Activated T-cell treated with anti-CD3 and anti-CD28 coated beads for 1 hour (primary cell): ENCODE measurements around the gene ERVFRD-1.

Source experiments
- DNase-seq: peaks from one replicate; pipeline ENCODE4 v3.0.0-alpha.2; 2020; ENCODE audit warnings: low read depth

The ERVFRD-1 gene, protein sequence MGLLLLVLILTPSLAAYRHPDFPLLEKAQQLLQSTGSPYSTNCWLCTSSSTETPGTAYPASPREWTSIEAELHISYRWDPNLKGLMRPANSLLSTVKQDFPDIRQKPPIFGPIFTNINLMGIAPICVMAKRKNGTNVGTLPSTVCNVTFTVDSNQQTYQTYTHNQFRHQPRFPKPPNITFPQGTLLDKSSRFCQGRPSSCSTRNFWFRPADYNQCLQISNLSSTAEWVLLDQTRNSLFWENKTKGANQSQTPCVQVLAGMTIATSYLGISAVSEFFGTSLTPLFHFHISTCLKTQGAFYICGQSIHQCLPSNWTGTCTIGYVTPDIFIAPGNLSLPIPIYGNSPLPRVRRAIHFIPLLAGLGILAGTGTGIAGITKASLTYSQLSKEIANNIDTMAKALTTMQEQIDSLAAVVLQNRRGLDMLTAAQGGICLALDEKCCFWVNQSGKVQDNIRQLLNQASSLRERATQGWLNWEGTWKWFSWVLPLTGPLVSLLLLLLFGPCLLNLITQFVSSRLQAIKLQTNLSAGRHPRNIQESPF

DNA sequence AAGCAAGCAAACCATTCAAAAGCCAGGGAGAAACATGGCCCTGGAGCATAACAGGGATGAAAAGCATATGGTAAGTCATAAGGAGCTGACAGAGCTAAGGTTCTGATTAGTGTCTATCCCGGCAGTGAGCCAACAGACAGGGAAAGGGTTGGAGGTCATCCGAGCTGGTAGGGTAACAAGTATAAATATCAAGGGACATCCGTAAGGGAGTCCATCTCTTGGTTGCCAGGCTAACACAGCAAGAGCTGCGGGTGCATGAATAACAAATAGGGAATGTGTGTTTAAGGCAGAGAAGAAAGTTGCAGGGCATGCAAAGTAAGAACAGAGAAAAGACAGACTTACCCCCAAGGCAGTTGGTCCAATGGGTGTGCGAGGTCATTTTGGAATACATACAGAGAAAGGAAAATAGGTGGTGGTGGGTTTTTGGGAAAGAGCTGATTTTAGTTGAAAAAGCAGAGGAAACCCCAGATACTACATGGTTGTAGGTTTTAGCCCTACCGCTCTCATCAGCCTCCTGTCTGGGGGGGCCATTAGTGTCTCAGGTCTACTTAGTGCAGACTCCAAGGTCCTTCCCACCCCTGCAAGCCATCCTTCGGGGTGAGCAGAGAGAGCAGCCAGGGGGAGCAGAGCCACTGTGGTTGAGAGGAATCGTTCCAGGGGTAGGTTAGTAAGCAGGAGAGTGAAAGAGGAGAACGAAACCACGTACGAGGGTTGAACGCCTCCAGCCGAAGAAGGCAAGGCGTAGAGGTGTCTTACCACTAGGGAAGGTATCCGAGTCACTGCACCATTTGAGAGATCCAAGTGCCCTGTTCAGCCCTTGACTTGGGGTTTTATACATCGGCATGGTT is at the start of gene ERVFRD-1:
ERVFRD-1 (minus strand) TSS at position 805 of the 848 bp plus-strand sequence. CDS start 6,415 bp downstream, outside the sequence.
- no peak for DNase-seq

DNA sequence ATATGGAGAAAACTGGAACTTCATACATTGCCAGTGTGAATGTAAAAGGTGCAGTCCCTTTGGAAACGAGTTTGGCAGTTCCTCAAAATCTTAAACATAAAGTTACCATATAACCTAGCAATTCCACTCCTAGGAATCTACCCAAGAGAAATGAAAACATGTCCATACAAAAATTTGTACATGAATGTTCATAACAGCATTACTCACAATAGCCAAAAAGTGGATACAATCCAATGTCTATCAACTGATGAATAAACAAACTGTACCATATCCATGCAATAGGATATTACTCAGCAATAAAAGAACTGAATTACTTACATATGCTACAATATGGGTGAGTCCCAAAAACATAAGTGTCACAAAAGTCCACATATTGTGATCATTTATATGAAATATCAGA is 48.7 kb upstream of the ERVFRD-1 start:
- no peak for DNase-seq

DNA sequence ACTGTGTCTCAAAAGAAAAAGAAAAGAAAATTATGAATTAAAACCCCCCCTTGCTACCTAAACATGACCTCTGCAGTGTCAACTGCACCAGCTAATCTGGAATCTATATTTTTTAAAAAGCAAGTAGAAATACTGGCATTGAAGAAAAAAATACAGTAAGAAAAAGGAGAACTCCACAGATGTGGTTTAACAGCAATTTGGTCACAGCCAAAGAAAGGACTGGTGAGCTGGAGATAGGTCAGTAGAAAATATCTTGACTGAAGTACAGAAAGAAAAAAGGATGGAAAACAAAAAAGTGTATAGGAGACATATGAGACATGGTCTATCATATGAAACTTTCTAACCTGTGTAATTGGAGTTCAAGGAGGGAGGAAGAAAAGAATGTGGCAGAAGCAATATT is 44.1 kb upstream of the ERVFRD-1 start:
- DNase-seq, result no peak

DNA sequence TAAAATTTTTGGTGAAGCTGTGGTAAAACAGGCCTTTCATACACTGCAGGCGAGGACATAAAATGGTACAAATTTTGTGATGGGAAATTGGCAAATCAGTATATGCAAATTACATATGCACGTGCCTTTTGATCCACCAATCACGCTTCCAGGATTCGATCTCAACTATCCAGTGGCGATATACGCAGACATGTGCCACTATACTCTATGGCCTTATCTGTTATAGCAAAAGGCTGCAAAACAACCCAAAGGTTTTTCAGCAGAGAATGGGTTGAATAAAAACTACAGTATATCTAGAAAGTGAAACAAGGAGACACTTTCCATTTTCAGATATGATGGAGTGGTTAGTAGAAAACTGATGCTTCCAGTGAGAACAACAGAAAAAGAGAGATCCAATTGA is 41.9 kb upstream of the ERVFRD-1 start:
- DNase-seq, result no peak

DNA sequence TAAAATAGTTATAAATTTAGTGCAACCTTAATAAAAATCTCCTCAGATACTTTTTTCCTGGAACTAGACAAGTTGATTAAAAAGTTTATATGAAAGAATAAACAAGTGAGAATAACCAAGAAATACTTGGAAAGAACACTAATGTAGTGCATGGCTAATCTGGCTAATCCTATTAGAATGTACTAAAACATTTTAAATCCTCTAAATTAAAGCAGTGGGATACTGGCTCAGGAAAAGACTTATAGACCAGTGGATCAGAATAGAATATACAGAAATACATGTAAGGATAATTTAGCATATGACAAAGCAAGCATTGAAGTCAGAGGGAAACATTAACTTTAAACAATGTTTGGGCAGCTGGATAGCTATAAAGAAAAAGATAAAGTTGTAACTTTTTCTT is 41.1 kb upstream of the ERVFRD-1 start:
- no peak for DNase-seq

DNA sequence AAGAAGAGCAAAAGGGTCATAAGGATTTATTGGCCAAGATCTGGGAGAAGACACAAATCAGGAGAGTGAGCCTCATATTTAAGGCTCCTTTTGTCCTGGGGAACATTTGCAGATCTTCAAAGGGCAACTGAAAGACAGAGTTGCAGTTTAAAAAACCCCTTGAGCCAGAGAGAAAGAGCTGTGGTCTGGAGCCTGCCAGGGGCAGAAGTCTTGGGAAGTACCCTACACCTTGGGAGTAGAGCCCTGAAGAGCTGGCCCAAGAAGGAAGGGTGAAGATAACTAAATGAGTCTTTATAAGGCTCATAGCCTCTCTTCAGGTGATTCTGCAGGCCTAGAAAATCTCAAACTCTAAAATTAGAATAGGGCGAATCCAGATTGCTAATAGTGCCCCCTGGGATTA is 40.0 kb upstream of the ERVFRD-1 start:
- no peak for DNase-seq

DNA sequence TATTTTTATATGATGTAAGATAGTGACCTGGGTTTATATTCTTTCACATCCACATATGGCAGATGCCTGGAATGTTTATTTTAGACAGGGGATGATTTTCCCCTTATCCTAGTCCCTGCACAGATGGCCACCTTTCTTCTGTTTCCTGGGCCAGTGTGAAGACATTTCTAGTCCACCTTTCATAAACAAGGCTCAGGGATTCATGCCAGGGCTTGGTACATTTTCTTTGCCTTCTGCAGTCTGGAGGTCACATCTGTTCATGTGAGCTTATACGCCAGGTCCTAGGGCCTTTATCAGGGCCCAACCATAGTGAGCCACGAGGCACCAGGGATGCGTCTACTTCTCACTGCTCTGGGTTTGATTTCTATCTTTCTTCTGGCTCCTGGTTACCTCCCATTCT is 38.0 kb upstream of the ERVFRD-1 start:
- DNase-seq, result no peak

DNA sequence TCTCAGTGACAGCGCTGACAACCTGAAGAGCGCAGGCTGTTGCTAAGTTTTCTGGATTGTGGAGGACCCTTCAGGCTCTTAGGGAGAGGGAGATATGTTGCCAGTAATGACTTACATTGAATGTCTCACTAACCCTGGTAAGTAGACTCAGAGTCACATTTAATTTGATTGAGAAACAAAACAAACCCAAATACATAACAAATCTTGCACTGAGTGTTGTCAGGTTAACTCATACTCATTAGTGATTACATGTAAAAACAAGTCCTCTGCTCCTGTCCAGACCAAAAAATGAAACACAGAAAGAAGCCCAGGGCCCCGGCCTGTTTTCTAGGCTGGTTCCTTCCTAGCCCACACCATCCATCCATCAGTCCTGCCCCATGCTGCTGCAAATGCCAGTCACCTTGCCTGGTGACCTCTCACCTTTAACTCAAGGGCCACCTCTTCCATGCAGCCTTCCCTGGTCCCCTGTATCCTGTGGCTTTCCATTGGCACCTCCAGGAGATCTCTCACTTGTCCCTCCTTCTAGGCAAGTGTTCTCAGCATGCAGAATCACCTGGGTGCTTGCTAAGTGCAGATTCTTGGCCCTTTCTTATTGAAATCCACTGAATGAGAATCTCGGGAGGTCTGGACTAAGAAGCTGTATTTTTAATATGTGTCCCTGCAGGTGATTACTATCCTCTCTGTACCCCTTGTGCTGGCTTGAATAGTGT is 34.7 kb upstream of the ERVFRD-1 start:
- no peak for DNase-seq

DNA sequence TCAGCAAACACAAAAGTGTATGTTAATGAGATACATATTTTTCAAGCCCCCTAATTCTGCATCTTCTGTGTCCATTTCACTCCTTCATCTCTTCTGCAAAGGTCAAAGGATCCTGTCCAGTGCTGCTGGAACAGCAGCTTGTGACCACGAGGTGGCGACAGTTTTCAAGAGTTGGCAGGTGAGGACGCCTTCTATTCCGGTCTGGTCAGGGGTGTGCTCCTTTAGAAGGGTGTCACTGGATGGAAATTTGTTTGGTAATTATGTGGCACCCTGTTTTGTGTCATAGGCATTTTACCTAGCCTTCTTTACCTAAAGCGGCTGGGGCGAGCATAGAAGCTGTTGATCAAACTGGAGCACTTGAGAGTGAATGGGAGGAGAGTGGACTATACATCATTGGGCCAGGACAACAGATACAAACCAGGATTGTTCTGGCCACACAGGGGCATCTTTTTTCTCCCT is 32.9 kb upstream of the ERVFRD-1 start:
- peak; percentile 57 for DNase-seq

DNA sequence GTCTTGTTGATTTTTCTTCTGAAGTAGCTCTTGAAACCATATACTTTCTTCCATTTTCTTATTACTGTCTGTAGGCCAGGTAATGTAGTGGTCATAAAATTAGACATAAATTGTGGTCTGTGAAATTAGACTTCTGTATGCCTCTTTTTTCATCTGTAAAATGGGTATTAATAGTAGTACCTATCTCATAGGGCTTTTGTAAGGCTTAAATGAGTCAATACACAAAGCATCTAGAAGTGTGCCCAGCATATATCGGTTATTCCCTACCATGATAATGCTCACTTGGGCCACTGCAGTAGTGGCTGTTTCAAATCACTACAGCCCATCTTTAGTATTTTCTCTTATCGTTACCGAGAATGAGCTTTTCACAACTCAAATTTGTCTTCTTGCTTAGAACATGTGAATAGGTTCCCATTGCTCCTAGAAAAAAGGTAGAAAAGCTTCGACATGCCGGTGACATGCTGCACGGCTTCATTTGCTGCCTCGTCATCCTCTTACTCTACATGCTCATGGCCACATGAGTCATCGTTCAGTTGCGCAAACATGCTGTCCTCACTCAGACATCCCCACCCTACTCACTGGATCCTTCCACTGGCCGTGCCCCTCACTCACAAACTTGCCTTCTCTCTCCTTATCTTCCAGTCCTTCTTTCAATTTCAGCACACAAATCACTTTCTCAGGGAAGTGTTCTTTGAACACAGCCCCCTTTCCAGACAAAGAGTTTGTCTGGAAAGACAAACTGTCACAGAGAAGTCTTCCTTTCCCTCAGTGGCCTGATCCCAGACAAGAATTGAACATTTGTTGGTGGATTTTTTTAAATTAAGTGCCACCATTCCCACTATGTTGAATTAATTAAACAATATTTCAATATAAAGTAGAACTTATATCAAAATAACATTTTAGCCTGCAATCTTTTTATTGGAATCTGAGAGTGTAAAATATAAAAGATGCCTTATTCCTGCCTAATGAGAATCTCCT is 32.2 kb upstream of the ERVFRD-1 start:
- DNase-seq, result no peak

DNA sequence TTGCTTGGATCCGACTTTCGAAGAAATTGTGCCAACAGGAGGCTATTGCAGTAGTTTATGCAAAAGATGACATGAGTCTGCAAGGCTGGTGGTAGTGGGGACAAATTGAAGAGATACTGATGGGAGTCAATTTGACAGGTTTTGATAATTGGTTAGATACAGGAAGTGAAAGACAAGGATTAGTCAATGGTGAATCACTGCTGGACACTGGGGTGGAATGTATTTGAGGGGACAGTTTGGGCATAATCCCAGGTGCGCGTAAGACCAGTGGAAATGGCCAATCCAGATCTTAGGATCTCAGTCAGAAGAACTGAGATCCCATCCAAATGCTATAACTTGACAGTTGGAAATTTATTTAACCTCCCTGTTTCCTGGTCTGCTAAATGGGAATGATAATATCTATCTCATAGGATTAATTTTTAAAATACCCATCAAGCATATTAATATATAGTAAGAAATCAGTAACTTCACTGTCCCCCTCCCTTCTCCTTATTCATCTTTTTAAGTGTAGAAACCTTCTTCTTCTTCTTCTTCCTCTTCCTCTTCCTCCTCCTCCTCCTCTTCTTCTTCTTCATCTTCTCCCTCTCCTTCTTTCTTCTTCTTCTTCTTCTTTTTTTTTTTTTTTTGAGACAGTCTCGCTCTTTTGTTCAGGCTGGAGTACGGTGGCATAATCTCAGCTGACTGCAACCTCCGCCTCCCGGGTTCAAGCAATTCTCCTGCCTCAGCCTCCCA is 30.9 kb upstream of the ERVFRD-1 start:
- DNase-seq, result no peak

DNA sequence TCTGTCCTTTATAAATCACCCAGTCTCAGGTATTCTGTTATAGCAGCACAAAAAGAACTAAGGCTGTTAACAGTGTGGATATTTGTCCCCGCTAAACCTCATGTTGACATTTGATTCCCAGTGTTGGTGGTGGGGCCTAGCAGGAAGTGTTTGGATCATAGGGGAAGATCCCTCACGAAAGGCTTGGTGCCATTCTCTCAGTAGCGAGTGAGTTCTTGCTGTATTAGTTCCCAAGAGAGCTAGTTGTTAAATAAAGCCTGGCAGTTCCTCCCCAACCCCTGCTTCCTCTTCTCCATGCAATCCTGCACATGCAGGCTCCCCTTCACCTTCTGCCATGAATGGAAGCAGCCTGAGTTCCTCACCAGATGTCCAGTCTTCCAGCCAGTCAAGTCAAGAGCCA is 29.8 kb upstream of the ERVFRD-1 start:
- DNase-seq, result no peak

DNA sequence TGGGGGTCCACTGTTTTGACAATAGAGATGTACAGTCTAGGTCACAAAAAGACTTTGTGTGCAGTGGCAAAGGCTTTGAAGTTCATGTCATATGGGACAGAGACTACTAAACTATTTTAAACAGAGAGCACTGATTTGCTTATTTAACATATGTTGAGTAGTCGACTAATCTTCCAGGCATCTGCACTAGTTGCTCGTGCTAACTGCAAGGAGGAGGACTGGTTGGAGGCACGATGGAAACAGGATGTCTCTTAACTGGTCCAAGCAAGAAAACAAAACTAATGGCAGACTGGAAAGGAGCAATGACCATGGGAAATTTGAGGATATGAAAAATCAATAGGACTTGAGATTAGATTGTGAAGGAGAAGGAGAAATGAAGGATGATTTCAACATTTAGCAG is 28.5 kb upstream of the ERVFRD-1 start:
- DNase-seq, result no peak

DNA sequence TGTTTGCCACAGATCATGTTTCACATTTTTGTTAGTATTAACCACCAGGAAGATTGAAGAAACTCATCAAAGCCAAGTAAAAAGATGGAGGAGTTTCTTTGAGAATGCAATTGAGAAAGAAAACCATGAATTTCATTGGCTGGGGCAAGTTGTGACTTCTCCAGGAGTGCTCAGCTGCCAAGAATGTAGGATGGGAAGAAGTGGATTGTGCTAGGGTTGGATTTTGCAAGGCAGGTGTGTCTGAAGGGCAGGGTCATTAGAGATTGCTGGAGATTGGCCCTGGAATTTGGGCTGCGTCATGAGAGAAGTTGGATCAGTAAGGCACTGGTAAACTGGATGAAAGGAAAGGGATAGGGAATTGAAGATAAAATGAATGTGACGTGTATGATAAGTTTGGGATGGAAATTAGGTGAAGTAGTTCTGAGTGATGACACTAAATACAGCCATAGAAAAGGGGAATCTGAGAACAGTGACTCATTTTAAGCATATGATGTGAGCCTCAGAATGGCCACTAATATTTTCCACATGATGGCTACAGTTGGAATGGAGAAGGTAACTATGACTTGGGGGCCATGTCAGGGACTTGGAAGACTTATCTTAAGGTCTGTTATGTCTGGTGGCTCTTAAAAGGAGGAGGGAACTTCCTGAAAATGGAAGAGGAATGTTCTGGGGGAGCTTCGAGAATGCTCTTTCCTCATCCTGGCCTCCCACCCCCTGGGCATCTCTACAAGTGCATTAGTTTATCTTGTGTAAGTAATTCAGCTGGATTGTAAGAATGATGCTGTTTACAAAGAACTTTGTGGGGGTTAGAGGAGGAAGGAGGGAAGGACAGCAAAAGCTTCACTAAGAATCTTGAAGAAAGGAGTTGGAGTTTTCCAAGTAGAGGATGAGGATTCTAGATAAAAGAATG is 27.8 kb upstream of the ERVFRD-1 start:
- DNase-seq, result no peak

DNA sequence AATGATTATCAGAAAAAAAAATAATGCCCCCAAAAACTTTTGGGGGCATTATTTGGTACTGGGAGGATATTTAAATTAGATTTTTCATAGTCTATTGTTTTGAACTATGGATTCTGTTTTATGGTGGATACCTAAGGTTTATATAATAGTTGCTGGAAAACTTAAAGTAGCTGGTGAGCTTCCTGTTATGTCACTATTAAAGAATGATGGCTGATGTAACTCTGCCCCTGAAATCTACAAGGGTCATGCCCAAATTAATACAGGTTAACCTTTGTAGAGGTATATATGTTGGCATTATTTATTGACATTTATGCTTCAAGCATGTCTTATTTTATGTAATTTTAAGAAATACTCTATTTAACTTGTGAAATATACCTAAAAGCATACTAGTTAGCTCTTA is 25.3 kb upstream of the ERVFRD-1 start:
- DNase-seq, result no peak

DNA sequence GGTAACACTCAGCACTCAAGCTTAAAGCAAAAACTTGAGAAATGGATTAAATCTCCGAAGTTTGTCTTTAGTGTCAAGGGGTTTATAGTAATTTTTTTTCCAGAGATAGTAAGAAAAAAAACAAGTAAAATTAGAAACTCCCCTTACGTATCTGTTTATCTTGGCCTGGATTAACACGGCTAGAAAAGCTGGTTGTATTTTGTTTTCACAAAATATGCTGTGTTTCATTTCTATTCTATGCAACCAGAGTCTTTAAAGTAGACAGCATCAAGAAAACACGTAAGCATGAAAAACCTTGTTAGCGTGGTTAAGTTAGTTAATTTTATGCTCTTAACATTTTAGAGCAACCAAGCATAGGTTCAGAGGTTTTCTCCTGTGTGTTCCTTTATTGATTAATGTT is 21.8 kb upstream of the ERVFRD-1 start:
- no peak for DNase-seq

DNA sequence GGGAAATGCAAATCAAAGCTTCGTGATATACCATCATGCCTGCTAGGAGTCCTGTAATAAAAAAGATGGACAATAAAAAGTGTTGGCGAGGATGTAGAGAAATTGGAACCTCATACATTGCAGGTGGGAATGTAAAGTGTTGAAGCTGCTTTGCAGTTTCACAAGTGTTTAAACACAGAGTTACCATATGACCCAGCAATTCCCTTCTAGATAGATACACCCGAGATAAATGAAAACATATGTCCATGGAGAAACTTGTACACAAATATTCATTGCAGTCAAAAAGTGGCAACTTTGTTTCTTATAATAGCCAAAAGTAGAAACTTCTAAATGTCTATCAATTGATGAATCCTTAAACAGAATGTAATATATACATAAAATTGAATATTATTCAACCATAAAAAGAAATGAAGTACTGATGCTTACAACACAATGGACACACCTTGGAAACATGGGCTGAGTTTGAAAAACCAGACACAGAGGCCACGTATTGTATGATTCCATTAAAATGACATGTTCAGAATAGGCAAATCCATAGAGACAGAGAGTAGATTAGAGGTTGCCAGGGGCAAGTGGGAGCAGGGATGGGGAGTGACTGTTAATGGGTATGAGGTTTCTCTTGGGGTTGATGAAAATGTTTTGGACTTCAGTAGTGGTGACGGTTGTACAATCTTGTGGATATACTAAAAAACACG is 20.8 kb upstream of the ERVFRD-1 start:
- no peak for DNase-seq

DNA sequence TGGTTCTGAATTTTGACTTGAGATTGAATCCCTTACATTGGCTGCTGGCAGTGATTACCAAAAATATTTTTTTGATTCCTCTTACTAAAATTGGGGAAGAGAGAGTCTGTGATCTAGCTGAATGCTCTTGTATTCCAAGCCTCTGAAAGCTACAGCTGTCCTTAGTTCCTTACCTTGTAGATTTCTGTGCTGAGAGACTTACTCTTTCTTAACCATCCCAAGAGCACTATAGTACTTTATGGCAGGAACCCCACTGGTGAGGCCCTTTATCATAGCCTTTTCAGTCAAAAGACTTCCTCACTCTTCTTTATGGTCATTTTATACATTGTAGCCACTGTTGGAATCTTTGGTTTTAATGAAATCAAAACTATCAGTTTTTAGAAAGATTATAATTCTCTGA is 19.1 kb upstream of the ERVFRD-1 start:
- no peak for DNase-seq
